Type B pancreatic cell (in vitro differentiated cells): ENCODE results near the gene EFEMP2. TPM values are rescaled to one million over a fixed set of nuclear protein-coding genes. Genes with fewer than 3 reads are reported as not detected.
A peak's percentile ranks its signal among the peaks of the same experiment; 100 is the strongest.

Experiments
- DNase-seq: peaks from one replicate; pipeline ENCODE4 v3.0.0; 2021; ENCODE audit warnings: mixed read lengths; ENCODE audit not compliant: unreplicated experiment; ENCODE audit errors: extremely low spot score
- H3K27ac Mint-ChIP-seq: 2 replicates; pipeline ENCODE4 v1.8.0; 2021; ENCODE audit warnings: mild to moderate bottlenecking, mixed read lengths
- H3K27me3 Mint-ChIP-seq: 2 replicates; pipeline ENCODE4 v1.8.0; 2021; ENCODE audit warnings: mixed read lengths
- H3K36me3 Mint-ChIP-seq: 2 replicates; pipeline ENCODE4 v1.8.0; 2021; ENCODE audit warnings: mixed read lengths
- H3K4me1 Mint-ChIP-seq: one replicate; pipeline ENCODE4 v1.8.0; 2021; ENCODE audit warnings: mixed read lengths; ENCODE audit not compliant: unreplicated experiment
- H3K4me3 Mint-ChIP-seq: 2 replicates; pipeline ENCODE4 v1.8.0; 2021; ENCODE audit warnings: mild to moderate bottlenecking, mixed read lengths
- H3K9me3 Mint-ChIP-seq: 2 replicates; pipeline ENCODE4 v1.8.0; 2021; ENCODE audit warnings: mixed read lengths
- total RNA-seq: library from RNA; stranded (reverse); gene quantifications from 2 replicates; pipeline ENCODE4 v1.2.1, GENCODE V29; 2021; ENCODE audit warnings: low replicate concordance
- TF ChIP-seq, protein P1 (sequence below): fragments of 200-600 bp; sonication (generic); conservative IDR thresholded peaks from 2 replicates; pipeline ENCODE4 v1.5.0; 2021; ENCODE audit warnings: antibody characterized with exemption, mild to moderate bottlenecking

The EFEMP2 gene
- total RNA-seq, 1 donor from 2014 or later, result 24.5 TPM

DNA sequence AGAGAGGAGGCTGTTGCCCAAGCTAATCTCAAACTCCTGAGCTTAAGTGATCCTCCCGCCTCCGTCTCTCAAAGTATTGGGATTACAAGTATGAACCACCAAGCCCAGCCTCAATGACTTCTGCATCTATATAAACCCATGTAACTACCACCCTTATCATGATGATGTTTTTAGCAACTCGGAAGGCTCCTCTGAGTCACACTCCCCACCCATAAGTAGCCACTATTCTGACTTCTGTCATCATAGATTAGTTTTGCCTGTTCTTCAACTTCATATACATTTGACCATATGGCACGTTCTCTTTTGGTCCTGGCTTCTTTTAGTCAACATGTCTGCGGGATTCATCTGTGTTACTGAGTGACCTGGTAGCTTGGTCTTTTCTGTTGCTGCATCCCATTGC lies 34.0 kb upstream of the EFEMP2 start:
- Mint-ChIP-seq H3K27me3 (peaks cover 61% of the 10 kb centered on the region), H3K4me1 (no peaks in the 10 kb centered on the region), H3K9me3 (no peaks in the 10 kb centered on the region), H3K36me3 (no peaks in the 10 kb centered on the region), H3K4me3 (no peak overlapping the region), H3K27ac (no peak overlapping the region)
- TF ChIP-seq, protein P1, sequence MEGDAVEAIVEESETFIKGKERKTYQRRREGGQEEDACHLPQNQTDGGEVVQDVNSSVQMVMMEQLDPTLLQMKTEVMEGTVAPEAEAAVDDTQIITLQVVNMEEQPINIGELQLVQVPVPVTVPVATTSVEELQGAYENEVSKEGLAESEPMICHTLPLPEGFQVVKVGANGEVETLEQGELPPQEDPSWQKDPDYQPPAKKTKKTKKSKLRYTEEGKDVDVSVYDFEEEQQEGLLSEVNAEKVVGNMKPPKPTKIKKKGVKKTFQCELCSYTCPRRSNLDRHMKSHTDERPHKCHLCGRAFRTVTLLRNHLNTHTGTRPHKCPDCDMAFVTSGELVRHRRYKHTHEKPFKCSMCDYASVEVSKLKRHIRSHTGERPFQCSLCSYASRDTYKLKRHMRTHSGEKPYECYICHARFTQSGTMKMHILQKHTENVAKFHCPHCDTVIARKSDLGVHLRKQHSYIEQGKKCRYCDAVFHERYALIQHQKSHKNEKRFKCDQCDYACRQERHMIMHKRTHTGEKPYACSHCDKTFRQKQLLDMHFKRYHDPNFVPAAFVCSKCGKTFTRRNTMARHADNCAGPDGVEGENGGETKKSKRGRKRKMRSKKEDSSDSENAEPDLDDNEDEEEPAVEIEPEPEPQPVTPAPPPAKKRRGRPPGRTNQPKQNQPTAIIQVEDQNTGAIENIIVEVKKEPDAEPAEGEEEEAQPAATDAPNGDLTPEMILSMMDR, result no peak
- no peak for DNase-seq

DNA sequence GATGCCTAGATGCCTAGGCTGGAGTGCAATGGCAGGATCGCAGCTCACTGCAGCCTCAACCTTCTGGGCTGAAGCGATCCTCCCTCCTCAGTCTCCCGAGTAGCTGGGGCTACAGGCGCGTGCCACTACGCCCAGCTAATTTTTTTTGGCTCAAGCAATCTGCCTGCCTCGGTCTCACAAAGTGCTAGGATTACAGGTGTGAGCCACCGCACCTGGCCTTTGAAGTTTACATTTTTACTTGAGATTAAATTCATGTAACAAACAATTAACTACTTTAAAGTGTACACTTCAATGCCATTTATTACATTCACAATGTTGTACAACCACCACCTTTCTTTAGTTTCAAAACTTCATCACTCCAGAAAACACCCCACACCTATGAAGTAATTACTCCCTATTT lies 31.1 kb upstream of the EFEMP2 start:
- Mint-ChIP-seq H3K4me3 (no peak overlapping the region), H3K27me3 (peaks cover 68% of the 10 kb centered on the region), H3K27ac (no peak overlapping the region), H3K36me3 (no peaks in the 10 kb centered on the region), H3K9me3 (no peaks in the 10 kb centered on the region), H3K4me1 (no peaks in the 10 kb centered on the region)
- DNase-seq, result no peak
- TF ChIP-seq, protein P1, result no peak

DNA sequence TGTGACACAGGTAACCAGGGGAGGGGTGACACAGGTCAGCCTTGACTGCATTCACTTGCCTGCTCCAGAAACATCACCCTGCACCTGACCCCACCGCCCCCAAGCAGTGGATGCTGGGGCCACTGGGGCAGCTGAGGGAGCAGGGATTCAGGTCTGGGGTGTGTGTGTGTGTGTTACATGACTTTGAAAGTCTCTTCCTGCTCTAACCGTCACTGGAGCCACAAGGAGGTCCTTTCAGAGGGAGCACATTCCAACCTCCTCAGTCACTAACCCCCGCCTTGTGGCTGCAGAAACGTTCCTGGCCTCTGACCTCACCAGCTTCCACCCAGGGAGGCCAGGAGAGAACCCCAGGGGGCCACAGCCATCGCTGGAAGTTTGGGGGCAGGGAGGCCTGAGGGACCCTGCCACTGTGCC lies 30.5 kb upstream of the EFEMP2 start:
- DNase-seq, result no peak
- H3K4me3 Mint-ChIP-seq, result no peak overlapping the region
- H3K27ac Mint-ChIP-seq, result peak overlapping the region; percentile 59
- H3K36me3 Mint-ChIP-seq, result no peaks in the 10 kb centered on the region
- H3K9me3 Mint-ChIP-seq, result no peaks in the 10 kb centered on the region
- TF ChIP-seq, protein P1, result no peak
- H3K4me1 Mint-ChIP-seq, result no peaks in the 10 kb centered on the region
- H3K27me3 Mint-ChIP-seq, result peaks cover 70% of the 10 kb centered on the region

DNA sequence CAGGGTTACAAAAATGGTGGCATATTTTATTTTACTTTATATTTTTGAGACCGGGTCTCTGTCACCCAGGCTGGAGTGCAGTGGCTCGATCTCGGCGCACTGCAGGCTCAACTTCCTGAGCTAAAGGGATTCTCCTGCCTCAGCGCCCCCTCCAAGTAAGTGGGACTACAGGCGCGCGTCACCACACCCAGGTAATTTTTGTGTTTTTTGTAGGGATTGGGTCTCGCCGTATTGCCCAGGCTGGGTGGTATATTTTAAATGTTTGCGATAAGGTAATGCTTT lies 28.2 kb upstream of the EFEMP2 start:
- TF ChIP-seq, protein P1, result no peak
- peak overlapping the region; percentile 80 for H3K4me3 Mint-ChIP-seq
- no peaks in the 10 kb centered on the region for H3K4me1 Mint-ChIP-seq
- no peaks in the 10 kb centered on the region for H3K9me3 Mint-ChIP-seq
- peaks cover 72% of the 10 kb centered on the region for H3K27me3 Mint-ChIP-seq
- H3K27ac Mint-ChIP-seq, result peak overlapping the region; percentile 82
- DNase-seq, result no peak
- no peaks in the 10 kb centered on the region for H3K36me3 Mint-ChIP-seq

DNA sequence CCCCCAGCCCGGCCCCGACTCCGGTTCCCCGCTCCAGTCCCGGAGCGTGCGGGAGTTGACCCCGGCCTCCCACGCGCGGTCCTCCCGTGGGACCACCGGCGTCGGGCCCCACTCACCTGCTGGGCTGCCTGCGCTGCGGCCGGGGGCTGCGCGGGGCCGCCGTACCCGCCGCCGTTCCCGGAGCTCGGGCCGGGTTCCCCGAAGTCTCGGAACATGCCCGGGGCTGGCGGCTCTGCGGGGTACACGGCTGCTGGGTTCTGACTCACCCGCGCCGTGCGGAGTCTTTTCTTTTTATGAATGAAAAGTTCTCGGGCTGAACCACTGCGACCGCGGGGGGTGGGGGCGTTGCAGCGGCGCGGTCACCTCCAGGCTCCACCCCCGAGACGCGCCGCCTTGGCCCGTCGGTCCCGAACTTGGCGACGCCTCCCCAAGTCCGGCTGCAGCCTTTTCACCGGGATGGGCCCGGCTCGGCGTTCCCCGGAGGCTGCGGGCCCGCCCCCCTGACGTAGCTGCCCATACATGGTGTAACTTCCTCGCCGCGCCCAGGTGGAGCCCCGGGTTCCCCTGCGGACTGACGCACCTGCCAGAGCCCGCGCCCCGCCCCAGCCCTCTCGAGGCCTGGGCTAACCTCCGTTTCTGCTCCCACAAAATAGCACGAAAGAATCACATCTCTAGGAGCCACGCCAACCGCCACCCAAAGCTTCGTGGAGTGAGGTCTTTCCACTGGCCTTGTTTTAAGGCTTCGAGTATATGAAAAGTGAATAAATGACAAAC lies 27.7 kb upstream of the EFEMP2 start, which contains the start of gene FOSL1:
Gene FOSL1, minus strand, starts transcription at position 264 of the 774 bp plus-strand sequence. Its CDS starts 49 bp downstream, at position 215.
- Mint-ChIP-seq H3K4me3 (peak within 1 kb of the TSS; percentile 80), H3K4me1 (no peaks in the 10 kb centered on the region), H3K36me3 (no peaks in the 10 kb centered on the region), H3K27me3 (peaks cover 73% of the 10 kb centered on the region), H3K9me3 (no peaks in the 10 kb centered on the region), H3K27ac (peak within 1 kb of the TSS; percentile 82)
- peak; percentile 81 for DNase-seq
- TF ChIP-seq, protein P1, result no peak
